ENCODE data around the gene PREX1.

The PREX1 gene

GRCh38 chr20:48642105-48642880 lies 185.5 kb downstream of the PREX1 start:
- H3K4me3 ChIP-seq (ENCODE audit: control insufficient read depth in 1 of 7, extremely low read depth in 1 of 7, insufficient read depth in 4 of 7, low read depth in 2 of 7, low read length in 6 of 7) = no peak overlapping the region
- DNase-seq = no peak
- POLR2A ChIA-PET = no interaction called here
- peaks cover 43 to 95% (median 66%) of the 10 kb centered on the region in 4 experiments for H3K36me3 ChIP-seq (ENCODE audit: control insufficient read depth in 4 of 4, insufficient read depth in 4 of 4, low read length in 3 of 4)
- H3K27me3 ChIP-seq (replicated peaks in 2 of 5; ENCODE audit: control insufficient read depth in 4 of 5, insufficient read depth in 5 of 5, low read length in 4 of 5) = no peaks in the 10 kb centered on the region
- no peaks in the 10 kb centered on the region for H3K4me1 ChIP-seq (ENCODE audit: control extremely low read depth in 1 of 4, control insufficient read depth in 4 of 4, insufficient read depth in 4 of 4, low read length in 3 of 4)
- WGBS (ENCODE audit: insufficient coverage) = 98% methylated on average over 10 of the region's 11 CpGs
- H3K27ac ChIP-seq (ENCODE audit: insufficient read depth in 1 of 2, low read depth in 1 of 2, low read length in 2 of 2, poor library complexity in 1 of 2, severe bottlenecking in 2 of 2) = no peak overlapping the region
- CTCF ChIA-PET = interaction anchor here (1.1 to 1.4 kb wide), 3 partner anchors 8 to 21 kb away, joined by 3 to 4 read pairs (median 3); no protein-coding TSS in a partner anchor
- no peaks in the 10 kb centered on the region for H3K9me3 ChIP-seq (ENCODE audit: control extremely low read depth in 1 of 5, control insufficient read depth in 4 of 5, insufficient read depth in 2 of 5, low read depth in 1 of 5, low read length in 4 of 5)

GRCh38 chr20:48640871-48641270 lies 186.9 kb downstream of the PREX1 start:
- Histone ChIP-seq H3K4me3 (ENCODE audit: control insufficient read depth in 1 of 7, extremely low read depth in 1 of 7, insufficient read depth in 4 of 7, low read depth in 2 of 7, low read length in 6 of 7) (no peak overlapping the region), H3K4me1 (ENCODE audit: control extremely low read depth in 1 of 4, control insufficient read depth in 4 of 4, insufficient read depth in 4 of 4, low read length in 3 of 4) (no peaks in the 10 kb centered on the region), H3K27ac (ENCODE audit: insufficient read depth in 1 of 2, low read depth in 1 of 2, low read length in 2 of 2, poor library complexity in 1 of 2, severe bottlenecking in 2 of 2) (no peak overlapping the region), H3K36me3 (ENCODE audit: control insufficient read depth in 4 of 4, insufficient read depth in 4 of 4, low read length in 3 of 4) (peaks cover 46 to 92% (median 64%) of the 10 kb centered on the region in 4 experiments), H3K27me3 (replicated peaks in 2 of 5; ENCODE audit: control insufficient read depth in 4 of 5, insufficient read depth in 5 of 5, low read length in 4 of 5) (no peaks in the 10 kb centered on the region), H3K9me3 (ENCODE audit: control extremely low read depth in 1 of 5, control insufficient read depth in 4 of 5, insufficient read depth in 2 of 5, low read depth in 1 of 5, low read length in 4 of 5) (no peaks in the 10 kb centered on the region)
- DNase-seq = no peak
- CTCF ChIA-PET = interaction anchor here (1.9 kb wide), 1 partner anchor 309 kb away, joined by 6 read pairs; no protein-coding TSS in a partner anchor
- POLR2A ChIA-PET = no interaction called here
- WGBS (ENCODE audit: insufficient coverage) = 100% methylated on average over 1 of the region's 2 CpGs

- WGBS (ENCODE audit: insufficient coverage) = 100% methylated on average over 4 of the region's 5 CpGs
- ChIA-PET POLR2A (no interaction called here), CTCF (interaction anchor here (1.9 kb wide), 1 partner anchor 310 kb away, joined by 6 read pairs; no protein-coding TSS in a partner anchor)
- H3K27ac ChIP-seq (ENCODE audit: insufficient read depth in 1 of 2, low read depth in 1 of 2, low read length in 2 of 2, poor library complexity in 1 of 2, severe bottlenecking in 2 of 2) = no peak overlapping the region
- H3K36me3 ChIP-seq (ENCODE audit: control insufficient read depth in 4 of 4, insufficient read depth in 4 of 4, low read length in 3 of 4) = peaks cover 39 to 92% (median 57%) of the 10 kb centered on the region in 4 experiments
- H3K27me3 ChIP-seq (replicated peaks in 2 of 5; ENCODE audit: control insufficient read depth in 4 of 5, insufficient read depth in 5 of 5, low read length in 4 of 5) = no peaks in the 10 kb centered on the region
- H3K4me1 ChIP-seq (ENCODE audit: control extremely low read depth in 1 of 4, control insufficient read depth in 4 of 4, insufficient read depth in 4 of 4, low read length in 3 of 4) = peaks cover 0 to 3% (median 0%) of the 10 kb centered on the region in 4 experiments
- DNase-seq = no peak
- no peak overlapping the region for H3K4me3 ChIP-seq (ENCODE audit: control insufficient read depth in 1 of 7, extremely low read depth in 1 of 7, insufficient read depth in 4 of 7, low read depth in 2 of 7, low read length in 6 of 7)
- no peaks in the 10 kb centered on the region for H3K9me3 ChIP-seq (ENCODE audit: control extremely low read depth in 1 of 5, control insufficient read depth in 4 of 5, insufficient read depth in 2 of 5, low read depth in 1 of 5, low read length in 4 of 5)
These were observed 187.9 kb downstream of the PREX1 start for GRCh38 chr20:48639899-48640298.

GRCh38 chr20:48638546-48638945 lies 189.3 kb downstream of the PREX1 start:
- peaks cover 37 to 92% (median 55%) of the 10 kb centered on the region in 4 experiments for H3K36me3 ChIP-seq (ENCODE audit: control insufficient read depth in 4 of 4, insufficient read depth in 4 of 4, low read length in 3 of 4)
- no peaks in the 10 kb centered on the region for H3K27me3 ChIP-seq (replicated peaks in 2 of 5; ENCODE audit: control insufficient read depth in 4 of 5, insufficient read depth in 5 of 5, low read length in 4 of 5)
- H3K27ac ChIP-seq (ENCODE audit: insufficient read depth in 1 of 2, low read depth in 1 of 2, low read length in 2 of 2, poor library complexity in 1 of 2, severe bottlenecking in 2 of 2) = no peak overlapping the region
- ChIA-PET CTCF (interaction anchor here (1.4 kb wide), 1 partner anchor 9 kb away, joined by 3 read pairs; no protein-coding TSS in a partner anchor), POLR2A (no interaction called here)
- no peak for DNase-seq
- no peaks in the 10 kb centered on the region for H3K9me3 ChIP-seq (ENCODE audit: control extremely low read depth in 1 of 5, control insufficient read depth in 4 of 5, insufficient read depth in 2 of 5, low read depth in 1 of 5, low read length in 4 of 5)
- no peak overlapping the region for H3K4me3 ChIP-seq (ENCODE audit: control insufficient read depth in 1 of 7, extremely low read depth in 1 of 7, insufficient read depth in 4 of 7, low read depth in 2 of 7, low read length in 6 of 7)
- 82% methylated on average over 10 of the region's 11 CpGs for WGBS (ENCODE audit: insufficient coverage)
- peaks cover 0 to 3% (median 0%) of the 10 kb centered on the region in 4 experiments for H3K4me1 ChIP-seq (ENCODE audit: control extremely low read depth in 1 of 4, control insufficient read depth in 4 of 4, insufficient read depth in 4 of 4, low read length in 3 of 4)

GRCh38 chr20:48637461-48637860 lies 190.3 kb downstream of the PREX1 start:
- CTCF ChIA-PET = interaction anchor here (0.6 to 1.1 kb wide), 2 partner anchors 11 to 17 kb away, joined by 3 to 4 read pairs; no protein-coding TSS in a partner anchor
- 100% methylated on average over 3 of the region's 9 CpGs for WGBS (ENCODE audit: insufficient coverage)
- Histone ChIP-seq H3K4me1 (ENCODE audit: control extremely low read depth in 1 of 4, control insufficient read depth in 4 of 4, insufficient read depth in 4 of 4, low read length in 3 of 4) (peaks cover 0 to 3% (median 0%) of the 10 kb centered on the region in 4 experiments), H3K27ac (ENCODE audit: insufficient read depth in 1 of 2, low read depth in 1 of 2, low read length in 2 of 2, poor library complexity in 1 of 2, severe bottlenecking in 2 of 2) (no peak overlapping the region), H3K9me3 (ENCODE audit: control extremely low read depth in 1 of 5, control insufficient read depth in 4 of 5, insufficient read depth in 2 of 5, low read depth in 1 of 5, low read length in 4 of 5) (no peaks in the 10 kb centered on the region), H3K36me3 (ENCODE audit: control insufficient read depth in 4 of 4, insufficient read depth in 4 of 4, low read length in 3 of 4) (peaks cover 38 to 94% (median 56%) of the 10 kb centered on the region in 4 experiments), H3K4me3 (ENCODE audit: control insufficient read depth in 1 of 7, extremely low read depth in 1 of 7, insufficient read depth in 4 of 7, low read depth in 2 of 7, low read length in 6 of 7) (no peak overlapping the region), H3K27me3 (replicated peaks in 2 of 5; ENCODE audit: control insufficient read depth in 4 of 5, insufficient read depth in 5 of 5, low read length in 4 of 5) (no peaks in the 10 kb centered on the region)
- no peak for DNase-seq
- POLR2A ChIA-PET = no interaction called here

GRCh38 chr20:48636301-48636700 lies 191.5 kb downstream of the PREX1 start:
- H3K4me3 ChIP-seq (ENCODE audit: control insufficient read depth in 1 of 7, extremely low read depth in 1 of 7, insufficient read depth in 4 of 7, low read depth in 2 of 7, low read length in 6 of 7) = no peak overlapping the region
- CTCF ChIA-PET = interaction anchor here (2.7 to 3.5 kb wide), 2 partner anchors 16 to 21 kb away, joined by 6 to 9 read pairs; no protein-coding TSS in a partner anchor
- no peak for DNase-seq
- no peaks in the 10 kb centered on the region for H3K27me3 ChIP-seq (replicated peaks in 2 of 5; ENCODE audit: control insufficient read depth in 4 of 5, insufficient read depth in 5 of 5, low read length in 4 of 5)
- POLR2A ChIA-PET = no interaction called here
- WGBS (ENCODE audit: insufficient coverage) = 95% methylated on average over 26 of the region's 26 CpGs
- peaks cover 34 to 95% (median 59%) of the 10 kb centered on the region in 4 experiments for H3K36me3 ChIP-seq (ENCODE audit: control insufficient read depth in 4 of 4, insufficient read depth in 4 of 4, low read length in 3 of 4)
- no peak overlapping the region for H3K27ac ChIP-seq (ENCODE audit: insufficient read depth in 1 of 2, low read depth in 1 of 2, low read length in 2 of 2, poor library complexity in 1 of 2, severe bottlenecking in 2 of 2)
- H3K9me3 ChIP-seq (ENCODE audit: control extremely low read depth in 1 of 5, control insufficient read depth in 4 of 5, insufficient read depth in 2 of 5, low read depth in 1 of 5, low read length in 4 of 5) = no peaks in the 10 kb centered on the region
- H3K4me1 ChIP-seq (ENCODE audit: control extremely low read depth in 1 of 4, control insufficient read depth in 4 of 4, insufficient read depth in 4 of 4, low read length in 3 of 4) = peaks cover 0 to 3% (median 0%) of the 10 kb centered on the region in 4 experiments

GRCh38 chr20:48635791-48636267 lies 192.0 kb downstream of the PREX1 start:
- Histone ChIP-seq H3K36me3 (ENCODE audit: control insufficient read depth in 4 of 4, insufficient read depth in 4 of 4, low read length in 3 of 4) (peaks cover 29 to 95% (median 62%) of the 10 kb centered on the region in 4 experiments), H3K4me1 (ENCODE audit: control extremely low read depth in 1 of 4, control insufficient read depth in 4 of 4, insufficient read depth in 4 of 4, low read length in 3 of 4) (peaks cover 0 to 3% (median 0%) of the 10 kb centered on the region in 4 experiments), H3K27me3 (replicated peaks in 2 of 5; ENCODE audit: control insufficient read depth in 4 of 5, insufficient read depth in 5 of 5, low read length in 4 of 5) (no peaks in the 10 kb centered on the region), H3K27ac (ENCODE audit: insufficient read depth in 1 of 2, low read depth in 1 of 2, low read length in 2 of 2, poor library complexity in 1 of 2, severe bottlenecking in 2 of 2) (no peak overlapping the region), H3K4me3 (ENCODE audit: control insufficient read depth in 1 of 7, extremely low read depth in 1 of 7, insufficient read depth in 4 of 7, low read depth in 2 of 7, low read length in 6 of 7) (no peak overlapping the region), H3K9me3 (ENCODE audit: control extremely low read depth in 1 of 5, control insufficient read depth in 4 of 5, insufficient read depth in 2 of 5, low read depth in 1 of 5, low read length in 4 of 5) (no peaks in the 10 kb centered on the region)
- ChIA-PET CTCF (interaction anchor here (0.8 to 3.5 kb wide), 4 partner anchors 15 to 354 kb away, joined by 3 to 9 read pairs (median 4); no protein-coding TSS in a partner anchor), POLR2A (no interaction called here)
- DNase-seq = peak; percentile 45 to 62 (median 61)
- WGBS (ENCODE audit: insufficient coverage) = 28% methylated on average over 5 of the region's 5 CpGs

Measured in common myeloid progenitor, CD34-positive (primary cell).